T-helper 1 cell treated with Interleukin-12 subunit alpha and Interleukin-12 subunit beta and Interleukin-4 antibody, amounts not matched to agents 30 μg/mL and 1 μg/mL, for 36 hours (primary cell): ENCODE data around the gene FBXW9.
"Not testable (repeated sequence)": the region's sequence is repeated elsewhere in the genome, so short reads cannot be mapped to it uniquely, and the experiment has no call there.

ENCODE experiments used
- H3K27ac Mint-ChIP-seq: one replicate; pipeline ENCODE4 v1.8.0; 2021; ENCODE audit warnings: mild to moderate bottlenecking, mixed read lengths
- H3K27me3 Mint-ChIP-seq: one replicate; pipeline ENCODE4 v1.8.0; 2021; ENCODE audit warnings: low read depth, mixed read lengths
- H3K36me3 Mint-ChIP-seq: one replicate; pipeline ENCODE4 v1.8.0; 2021; ENCODE audit warnings: low read depth, mixed read lengths
- H3K4me1 Mint-ChIP-seq: one replicate; pipeline ENCODE4 v1.8.0; 2021; ENCODE audit warnings: low read depth, mixed read lengths
- H3K4me3 Mint-ChIP-seq: one replicate; pipeline ENCODE4 v1.8.0; 2021; ENCODE audit warnings: mild to moderate bottlenecking, moderate library complexity, mixed read lengths
- H3K9me3 Mint-ChIP-seq: one replicate; pipeline ENCODE4 v1.8.0; 2021; ENCODE audit warnings: mixed read lengths

The FBXW9 gene

DNA sequence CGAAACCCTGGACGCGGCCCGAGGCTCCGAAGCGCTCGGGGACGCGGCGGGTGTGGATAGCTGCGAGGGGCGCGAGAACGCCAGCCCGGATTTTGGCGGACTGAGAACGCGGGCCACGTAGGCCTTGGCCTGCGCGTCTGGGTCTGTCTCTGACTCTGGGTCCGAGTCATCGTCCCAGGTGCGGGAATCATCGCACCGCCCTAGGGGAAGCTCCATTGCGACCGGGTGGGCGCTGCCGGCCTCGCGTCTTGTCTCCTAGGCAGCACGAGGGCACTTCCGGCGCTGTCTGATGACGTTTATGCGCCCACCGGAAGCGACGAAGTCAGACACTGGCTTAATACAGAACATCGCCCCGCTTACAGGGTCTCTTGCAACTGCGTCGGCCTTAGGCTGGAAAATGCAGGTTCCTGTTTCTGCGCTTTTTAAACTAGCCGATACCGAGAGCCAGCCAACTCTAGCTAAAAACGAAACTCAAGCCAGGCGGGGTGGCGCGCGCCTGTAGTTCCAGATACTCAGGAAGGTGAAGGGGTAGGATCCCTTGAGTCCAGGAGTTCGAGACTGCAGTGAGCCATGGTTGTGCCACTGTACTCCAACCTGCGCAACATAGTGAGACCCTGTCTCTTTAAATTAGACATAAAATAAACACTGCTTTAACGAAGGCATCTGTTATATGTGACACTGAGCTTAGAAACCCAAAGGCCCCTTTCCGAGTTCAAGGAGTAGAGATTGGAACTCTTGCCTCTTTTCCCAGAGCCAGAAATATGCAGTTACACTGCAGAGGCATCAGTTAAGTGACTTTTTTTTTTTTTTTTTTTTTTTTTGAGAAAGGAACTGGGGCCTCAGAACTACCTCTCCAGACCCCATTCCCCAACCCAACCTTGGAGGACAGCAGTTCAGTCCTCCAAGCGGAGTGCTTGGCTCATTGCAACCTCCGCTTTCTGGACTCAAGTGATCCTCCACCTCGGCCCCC is at the start of gene FBXW9:
FBXW9 (minus strand) TSS at position 266 of the 970 bp plus-strand sequence; CDS start at position 216, 50 bp downstream.
- Mint-ChIP-seq H3K27ac (peak within 1 kb of the TSS; percentile 96), H3K4me1 (peaks cover 9% of the 10 kb centered on the region), H3K36me3 (peaks cover 8% of the 10 kb centered on the region), H3K27me3 (no peaks in the 10 kb centered on the region), H3K9me3 (no peaks in the 10 kb centered on the region), H3K4me3 (peak within 1 kb of the TSS; percentile 88)

DNA sequence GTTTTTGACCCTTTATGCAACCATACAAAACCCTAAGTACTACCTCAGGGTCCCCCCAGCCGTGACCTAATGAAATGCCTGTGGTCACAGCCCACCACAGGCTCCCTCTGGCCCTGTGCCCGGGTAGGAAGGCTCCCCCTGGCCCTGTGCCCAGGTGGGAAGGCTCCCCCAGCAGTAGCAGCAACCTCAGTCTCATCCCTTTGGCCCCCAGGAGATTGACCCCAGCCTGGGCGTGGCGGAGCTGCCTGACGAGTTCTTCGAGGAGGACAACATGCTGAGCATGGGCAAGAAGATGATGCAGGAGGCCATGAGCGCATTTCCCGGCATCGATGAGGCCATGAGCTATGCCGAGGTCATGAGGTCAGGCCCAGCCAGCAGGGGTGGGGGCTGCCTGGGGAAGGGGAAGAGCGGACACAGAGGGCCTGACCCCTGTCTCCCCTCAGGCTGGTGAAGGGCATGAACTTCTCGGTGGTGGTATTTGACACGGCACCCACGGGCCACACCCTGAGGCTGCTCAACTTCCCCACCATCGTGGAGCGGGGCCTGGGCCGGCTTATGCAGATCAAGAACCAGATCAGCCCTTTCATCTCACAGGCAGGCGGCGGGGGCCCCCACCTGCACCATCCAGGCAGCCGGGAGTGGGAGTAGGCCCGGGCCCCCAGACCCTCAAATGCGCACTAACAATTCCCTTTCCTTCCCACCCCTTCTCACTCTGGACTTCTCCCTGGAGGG is 48.9 kb upstream of the FBXW9 start:
- Mint-ChIP-seq H3K9me3 (peaks cover 11% of the 10 kb centered on the region), H3K27me3 (peaks cover 4% of the 10 kb centered on the region), H3K4me3 (no peak overlapping the region), H3K36me3 (peaks cover 42% of the 10 kb centered on the region), H3K4me1 (no peaks in the 10 kb centered on the region), H3K27ac (no peak overlapping the region)

GRCh38 chr19:12737835-12738351 is 41.5 kb upstream of the FBXW9 start:
- peaks cover 23% of the 10 kb centered on the region for H3K4me1 Mint-ChIP-seq
- H3K36me3 Mint-ChIP-seq: peaks cover 17% of the 10 kb centered on the region
- H3K4me3 Mint-ChIP-seq: peak overlapping the region; percentile 100
- peak overlapping the region; percentile 96 for H3K27ac Mint-ChIP-seq
- H3K27me3 Mint-ChIP-seq: no peaks in the 10 kb centered on the region
- no peaks in the 10 kb centered on the region for H3K9me3 Mint-ChIP-seq

GRCh38 chr19:12736995-12737834 is 40.8 kb upstream of the FBXW9 start, which contains the start of gene GET3:
Gene GET3, plus strand, starts transcription at chr19:12737497. Its CDS starts 9 bp downstream, at chr19:12737506.
- H3K36me3 Mint-ChIP-seq: peaks cover 16% of the 10 kb centered on the region
- no peaks in the 10 kb centered on the region for H3K9me3 Mint-ChIP-seq
- peak within 1 kb of the TSS; percentile 96 for H3K27ac Mint-ChIP-seq
- H3K27me3 Mint-ChIP-seq: no peaks in the 10 kb centered on the region
- peak within 1 kb of the TSS; percentile 100 for H3K4me3 Mint-ChIP-seq
- peaks cover 26% of the 10 kb centered on the region for H3K4me1 Mint-ChIP-seq

DNA sequence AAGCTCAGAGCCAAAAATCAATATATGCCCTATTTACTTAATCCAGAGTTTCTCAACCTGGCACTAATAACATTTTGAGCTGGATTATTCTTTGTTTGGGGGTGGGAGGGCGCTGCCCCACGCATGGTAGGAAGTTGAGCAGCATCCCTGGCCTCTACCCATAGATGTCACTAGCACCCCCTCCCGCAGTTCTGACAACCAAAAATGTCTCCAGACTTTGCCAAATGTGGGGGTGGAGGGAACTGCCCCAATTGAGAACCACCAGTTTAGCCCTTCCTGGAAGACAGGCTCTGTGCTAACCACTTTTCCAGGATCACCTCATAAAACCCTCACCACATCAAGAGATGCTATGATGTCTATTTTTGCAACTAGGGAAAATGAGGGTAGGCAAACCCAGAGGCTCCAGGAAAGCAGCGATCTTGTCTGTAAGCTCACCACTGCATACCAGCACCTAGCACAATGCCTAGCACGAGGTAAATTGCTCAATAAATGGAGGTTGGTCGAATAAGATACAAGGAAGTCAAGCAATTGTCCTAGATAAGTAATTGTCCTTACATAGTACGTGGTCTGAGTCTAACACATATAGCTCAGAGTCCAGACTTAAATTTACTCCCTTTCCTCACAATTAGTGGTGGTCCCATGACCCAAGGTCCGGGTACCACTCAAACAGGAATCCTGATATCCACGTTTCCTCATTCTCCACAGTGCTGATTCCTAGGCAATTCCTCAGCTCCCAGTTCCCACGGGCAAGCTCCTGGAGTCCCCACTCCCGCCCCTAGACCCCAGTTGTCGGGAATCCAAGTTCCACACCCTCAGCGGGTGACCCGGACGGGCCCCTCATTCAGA is 37.2 kb upstream of the FBXW9 start:
- H3K27ac Mint-ChIP-seq: peak overlapping the region; percentile 90
- H3K36me3 Mint-ChIP-seq: peaks cover 26% of the 10 kb centered on the region
- peaks cover 33% of the 10 kb centered on the region for H3K4me1 Mint-ChIP-seq

GRCh38 chr19:12731337-12731736 is 34.9 kb upstream of the FBXW9 start:
- Mint-ChIP-seq H3K36me3 (peaks cover 30% of the 10 kb centered on the region), H3K4me3 (no peak overlapping the region), H3K27ac (no peak overlapping the region), H3K4me1 (peaks cover 20% of the 10 kb centered on the region), H3K9me3 (no peaks in the 10 kb centered on the region), H3K27me3 (no peaks in the 10 kb centered on the region)

More for the DNA sequence above, 37.2 kb upstream of the FBXW9 start:
- H3K9me3 Mint-ChIP-seq: no peaks in the 10 kb centered on the region
- no peaks in the 10 kb centered on the region for H3K27me3 Mint-ChIP-seq
- peak overlapping the region; percentile 93 for H3K4me3 Mint-ChIP-seq

DNA sequence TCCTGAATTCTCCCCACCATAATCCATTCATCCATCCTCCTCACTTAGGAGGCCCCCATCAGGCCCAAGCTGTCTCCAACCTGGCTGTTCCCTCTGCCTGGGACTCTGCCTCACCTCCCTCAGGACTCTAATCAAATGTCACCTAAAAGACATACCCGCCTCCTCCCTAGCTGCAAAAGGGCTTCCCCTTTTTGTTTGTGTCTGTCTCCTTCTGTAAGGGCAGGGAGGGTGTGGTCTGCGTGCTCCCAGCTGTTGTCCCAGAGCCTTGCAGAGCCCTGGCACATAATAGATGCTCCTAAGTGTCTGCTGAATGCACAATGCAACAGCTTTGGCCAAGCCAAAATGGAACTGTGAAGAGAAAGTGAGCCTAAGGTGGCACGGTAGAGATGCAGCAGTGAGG is 33.6 kb upstream of the FBXW9 start:
- Mint-ChIP-seq H3K27ac (no peak overlapping the region), H3K4me1 (peaks cover 20% of the 10 kb centered on the region), H3K27me3 (no peaks in the 10 kb centered on the region), H3K4me3 (no peak overlapping the region), H3K36me3 (peaks cover 30% of the 10 kb centered on the region), H3K9me3 (no peaks in the 10 kb centered on the region)

DNA sequence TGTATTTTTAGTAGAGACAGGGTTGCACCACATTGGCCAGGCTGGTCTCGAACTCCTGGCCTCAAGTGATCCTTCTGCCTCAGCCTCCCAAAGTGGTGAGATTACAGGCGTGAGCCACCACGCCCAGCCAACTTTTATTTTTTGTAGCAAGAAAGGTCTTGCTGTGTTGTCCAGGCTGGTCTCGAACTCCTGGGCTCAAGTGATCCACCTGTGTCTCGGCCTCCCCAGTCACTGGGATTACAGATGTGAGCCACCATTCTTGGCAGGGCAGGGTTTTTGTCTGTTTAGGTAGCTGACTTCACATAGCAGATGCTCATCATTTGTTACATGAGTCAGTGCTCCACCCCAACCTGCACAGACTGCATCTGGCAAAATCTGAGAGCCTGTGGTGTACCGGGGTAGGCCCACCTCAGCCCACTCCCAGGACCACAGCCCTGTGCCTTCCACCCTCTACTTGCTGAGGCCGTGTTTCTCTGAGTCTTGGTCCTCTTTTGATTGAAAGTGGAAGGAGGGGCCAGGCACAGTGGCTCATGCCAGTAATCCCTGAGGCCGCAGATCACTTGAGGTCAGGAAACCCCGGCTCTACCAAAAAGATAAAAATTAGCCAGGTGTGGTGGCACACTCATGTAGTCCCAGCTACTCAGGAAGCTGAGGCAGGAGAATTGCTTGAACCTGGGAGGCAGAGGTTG is 31.5 kb upstream of the FBXW9 start:
- Mint-ChIP-seq H3K4me1 (peaks cover 22% of the 10 kb centered on the region), H3K27ac (no peak overlapping the region), H3K27me3 (no peaks in the 10 kb centered on the region), H3K4me3 (no peak overlapping the region), H3K36me3 (peaks cover 29% of the 10 kb centered on the region), H3K9me3 (no peaks in the 10 kb centered on the region)

GRCh38 chr19:12726988-12727316 is 30.5 kb upstream of the FBXW9 start:
- Mint-ChIP-seq H3K27me3 (no peaks in the 10 kb centered on the region), H3K4me3 (no peak overlapping the region), H3K4me1 (peaks cover 22% of the 10 kb centered on the region), H3K36me3 (peaks cover 25% of the 10 kb centered on the region), H3K9me3 (no peaks in the 10 kb centered on the region), H3K27ac (no peak overlapping the region)

GRCh38 chr19:12725612-12726011 is 29.2 kb upstream of the FBXW9 start:
- Mint-ChIP-seq H3K4me1 (peaks cover 28% of the 10 kb centered on the region), H3K36me3 (peaks cover 22% of the 10 kb centered on the region)
- H3K4me3 Mint-ChIP-seq, H3K27ac Mint-ChIP-seq, H3K9me3 Mint-ChIP-seq, H3K27me3 Mint-ChIP-seq: not testable (repeated sequence)

DNA sequence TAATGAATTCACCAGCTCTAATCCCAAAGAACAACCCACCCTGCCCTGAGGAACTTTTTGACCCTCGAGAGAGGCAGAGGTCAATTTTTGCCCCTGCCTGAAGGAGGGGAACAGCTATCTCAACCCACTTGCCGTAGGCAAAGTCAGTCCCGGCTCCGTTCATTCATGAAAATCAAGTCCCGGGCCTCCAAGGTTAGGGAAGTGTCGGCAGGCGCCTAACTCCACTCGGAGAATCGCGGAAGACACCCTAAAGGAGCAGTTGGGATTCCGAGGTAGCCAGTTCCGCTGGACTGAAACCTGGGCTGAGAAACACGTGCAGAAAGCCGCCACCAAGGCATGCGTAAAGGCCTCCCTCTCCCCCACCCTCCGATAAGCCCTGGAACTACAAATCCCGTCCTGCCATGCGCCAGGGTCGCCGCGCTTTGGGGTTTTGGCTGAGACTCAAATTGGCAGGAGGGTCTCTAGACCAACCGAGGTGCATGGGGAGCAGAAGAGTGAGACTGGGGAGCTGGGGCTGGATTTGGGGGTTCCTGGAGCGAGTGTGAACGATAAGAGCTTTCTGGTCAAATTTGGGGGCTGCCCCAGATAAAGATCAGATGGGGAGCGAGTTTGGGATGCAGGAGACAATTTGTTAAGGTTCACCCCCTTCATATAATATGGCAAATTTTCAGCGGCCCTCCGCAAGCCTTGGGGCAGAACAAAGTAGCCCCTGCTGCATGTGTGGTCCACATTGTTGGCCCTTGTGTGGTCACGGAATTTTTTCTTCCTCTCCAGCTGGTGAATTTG is 27.4 kb upstream of the FBXW9 start, which contains the start of gene TNPO2:
TNPO2 (minus strand) TSS at position 292 of the 786 bp plus-strand sequence. CDS start 2,955 bp downstream, outside the sequence.
- peaks cover 13% of the 10 kb centered on the region for H3K36me3 Mint-ChIP-seq

GRCh38 chr19:12723381-12723640 is 26.9 kb upstream of the FBXW9 start:
- peaks cover 18% of the 10 kb centered on the region for H3K36me3 Mint-ChIP-seq
- H3K4me1 Mint-ChIP-seq: peaks cover 26% of the 10 kb centered on the region
- peak overlapping the region; percentile 94 for H3K4me3 Mint-ChIP-seq
- H3K9me3 Mint-ChIP-seq: no peaks in the 10 kb centered on the region
- peak overlapping the region; percentile 89 for H3K27ac Mint-ChIP-seq
- H3K27me3 Mint-ChIP-seq: no peaks in the 10 kb centered on the region

More for the DNA sequence above, 27.4 kb upstream of the FBXW9 start, which contains the start of gene TNPO2:
- Mint-ChIP-seq H3K4me1 (peaks cover 26% of the 10 kb centered on the region), H3K9me3 (no peaks in the 10 kb centered on the region), H3K27ac (peak within 1 kb of the TSS; percentile 89), H3K4me3 (peak within 1 kb of the TSS; percentile 94), H3K27me3 (no peaks in the 10 kb centered on the region)
